GM13977 (cell line): Measurements from ENCODE around the gene EGFL7.
"Not testable (repeated sequence)": the region's sequence is repeated elsewhere in the genome, so short reads cannot be mapped to it uniquely, and the experiment has no call there.

Experiments used
- DNase-seq: peaks from one replicate; pipeline ENCODE4 v3.0.0; 2012; ENCODE audit warnings: low spot score
- CTCF ChIP-seq: IDR thresholded peaks from 2 replicates; pipeline ENCODE4 v1.5.1; 2012; ENCODE audit warnings: mild to moderate bottlenecking, control low read depth; ENCODE audit not compliant: insufficient read depth; ENCODE audit errors: extremely low read depth, missing control alignments
- in situ Hi-C: fragments of 300-500 bp; cut with MboI; formaldehyde crosslinking; loops from one replicate; pipeline ENCODE4 v1.12.0; 2022; ENCODE audit warnings: low sequenced_read_pairs, low pct_unique_long_range_greater_than_20kb, mixed read lengths, inconsistent platforms; ENCODE audit not compliant: unreplicated experiment

The EGFL7 gene

GRCh38 chr9:136629001-136629878 is 33.5 kb upstream of the EGFL7 start:
- in situ Hi-C loops: loop anchor here (5.0 kb wide), 1 partner anchor 137 kb away; no protein-coding TSS in a partner anchor
- no peak for TF ChIP-seq CTCF
- DNase-seq: no peak

- peak; percentile 87 for TF ChIP-seq CTCF
- in situ Hi-C loops: loop anchor here (5.0 kb wide), 1 partner anchor 138 kb away; no protein-coding TSS in a partner anchor
- DNase-seq: peak; percentile 84
Measured at GRCh38 chr9:136629879-136630661, 32.6 kb upstream of the EGFL7 start.

- in situ Hi-C loops: no loop called here
- no peak for TF ChIP-seq CTCF
Measured at GRCh38 chr9:136630662-136630992, 32.1 kb upstream of the EGFL7 start.

GRCh38 chr9:136631038-136632000 is 31.4 kb upstream of the EGFL7 start:
- in situ Hi-C loops: no loop called here
- DNase-seq: peak; percentile 80

More at GRCh38 chr9:136630662-136630992, 32.1 kb upstream of the EGFL7 start:
- no peak for DNase-seq

DNA sequence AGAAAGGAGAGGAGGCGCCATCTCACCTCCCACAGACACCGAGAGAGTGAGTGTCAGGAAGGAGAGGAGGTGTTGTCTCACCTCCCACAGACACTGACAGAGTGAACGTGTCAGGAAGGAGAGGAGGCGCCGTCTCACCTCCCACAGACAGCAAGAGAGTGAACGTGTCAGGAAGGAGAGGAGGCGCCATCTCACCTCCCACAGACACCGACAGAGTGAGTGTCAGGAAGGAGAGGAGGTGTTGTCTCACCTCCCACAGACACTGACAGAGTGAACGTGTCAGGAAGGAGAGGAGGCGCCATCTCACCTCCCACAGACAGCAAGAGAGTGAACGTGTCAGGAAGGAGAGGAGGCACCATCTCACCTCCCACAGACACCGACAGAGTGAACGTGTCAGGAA is 30.6 kb upstream of the EGFL7 start:
- DNase-seq, in situ Hi-C loops: not testable (repeated sequence)

More at GRCh38 chr9:136631038-136632000, 31.4 kb upstream of the EGFL7 start:
- peak; percentile 90 for TF ChIP-seq CTCF

- DNase-seq, in situ Hi-C loops: not testable (repeated sequence)
Measured at GRCh38 chr9:136632491-136633106, 30.1 kb upstream of the EGFL7 start.

- no peak for TF ChIP-seq CTCF
- in situ Hi-C loops: no loop called here
- no peak for DNase-seq
Measured at GRCh38 chr9:136634904-136635303, 27.8 kb upstream of the EGFL7 start.
